Hepatocyte (in vitro differentiated cells): ENCODE results near the gene TUT7.

Source experiments
- EZH2 ChIP-seq: fragments of 200-600 bp; sonication (generic); IDR thresholded peaks from 2 replicates; pipeline ENCODE4 v1.6.1; 2016; ENCODE audit warnings: antibody characterized with exemption, mild to moderate bottlenecking, borderline replicate concordance
- TF ChIP-seq, protein P1 (sequence below): fragments of 200-600 bp; sonication (generic); IDR thresholded peaks from 2 replicates; pipeline ENCODE4 v1.5.1; 2016; ENCODE audit warnings: antibody characterized with exemption, mild to moderate bottlenecking; ENCODE audit not compliant: poor library complexity

- TF ChIP-seq, protein P1, sequence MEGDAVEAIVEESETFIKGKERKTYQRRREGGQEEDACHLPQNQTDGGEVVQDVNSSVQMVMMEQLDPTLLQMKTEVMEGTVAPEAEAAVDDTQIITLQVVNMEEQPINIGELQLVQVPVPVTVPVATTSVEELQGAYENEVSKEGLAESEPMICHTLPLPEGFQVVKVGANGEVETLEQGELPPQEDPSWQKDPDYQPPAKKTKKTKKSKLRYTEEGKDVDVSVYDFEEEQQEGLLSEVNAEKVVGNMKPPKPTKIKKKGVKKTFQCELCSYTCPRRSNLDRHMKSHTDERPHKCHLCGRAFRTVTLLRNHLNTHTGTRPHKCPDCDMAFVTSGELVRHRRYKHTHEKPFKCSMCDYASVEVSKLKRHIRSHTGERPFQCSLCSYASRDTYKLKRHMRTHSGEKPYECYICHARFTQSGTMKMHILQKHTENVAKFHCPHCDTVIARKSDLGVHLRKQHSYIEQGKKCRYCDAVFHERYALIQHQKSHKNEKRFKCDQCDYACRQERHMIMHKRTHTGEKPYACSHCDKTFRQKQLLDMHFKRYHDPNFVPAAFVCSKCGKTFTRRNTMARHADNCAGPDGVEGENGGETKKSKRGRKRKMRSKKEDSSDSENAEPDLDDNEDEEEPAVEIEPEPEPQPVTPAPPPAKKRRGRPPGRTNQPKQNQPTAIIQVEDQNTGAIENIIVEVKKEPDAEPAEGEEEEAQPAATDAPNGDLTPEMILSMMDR, result no peak
- TF ChIP-seq EZH2, result no peak
Measured at GRCh38 chr9:86252870-86253269, 101.3 kb downstream of the TUT7 start.
